Ectodermal cell (in vitro differentiated cells): ENCODE measurements around the gene MECP2. TPM values are rescaled to one million over a fixed set of nuclear protein-coding genes. Genes with fewer than 3 reads are reported as not detected.
A peak's percentile ranks its signal among the peaks of the same experiment; 100 is the strongest.
"Not testable (repeated sequence)": the region's sequence is repeated elsewhere in the genome, so short reads cannot be mapped to it uniquely, and the experiment has no call there.

Source experiments
- H3K27ac ChIP-seq: 2 replicates; pipeline ENCODE4 v1.7.0; 2013; ENCODE audit warnings: mild to moderate bottlenecking, low read depth, low read length; ENCODE audit not compliant: insufficient read depth, poor library complexity, severe bottlenecking
- H3K27me3 ChIP-seq: 2 replicates; pipeline ENCODE4 v1.7.0; 2013; ENCODE audit warnings: mild to moderate bottlenecking, low read length; ENCODE audit not compliant: insufficient read depth, control insufficient read depth, poor library complexity, severe bottlenecking
- H3K36me3 ChIP-seq: one replicate; pipeline ENCODE4 v1.7.0; 2013; ENCODE audit warnings: low read length; ENCODE audit not compliant: control insufficient read depth, insufficient read depth
- H3K4me1 ChIP-seq: one replicate; pipeline ENCODE4 v1.7.0; 2013; ENCODE audit warnings: low read length; ENCODE audit not compliant: control insufficient read depth, insufficient read depth
- H3K4me3 ChIP-seq: 2 replicates; pipeline ENCODE4 v1.7.0; 2013; ENCODE audit warnings: low read depth, low read length, control low read depth; ENCODE audit not compliant: insufficient read depth
- H3K9me3 ChIP-seq: 2 replicates; pipeline ENCODE4 v1.7.0; 2013; ENCODE audit warnings: mild to moderate bottlenecking, low read length, moderate library complexity; ENCODE audit not compliant: control insufficient read depth
- WGBS, 2 experiments: methylation state at CpG; one replicate each; pipeline ENCODE4 v1.1.7; 2013; ENCODE audit warnings: missing lambda C conversion rate in 2 of 2; 5-methylcytosine and 5-hydroxymethylcytosine counted together
- polyA plus RNA-seq, 4 experiments: library from polyadenylated mRNA; stranded (reverse); fragments of 50-300 nt; gene quantifications; one replicate each; pipeline ENCODE4 v1.2.3, GENCODE V29; 2013

MECP2 gene
- polyA plus RNA-seq (2013, experiment 1 of 4): 37.3 TPM
- 36.0 TPM for polyA plus RNA-seq (2013, experiment 2 of 4)
- 24.2 TPM for polyA plus RNA-seq (2013, experiment 3 of 4)
- polyA plus RNA-seq (2013, experiment 4 of 4): 26.7 TPM

- Histone ChIP-seq H3K27me3 (no peaks in the 10 kb centered on the region), H3K27ac (peak within 1 kb of the TSS; percentile 83), H3K4me3 (peak within 1 kb of the TSS; percentile 65), H3K4me1 (peaks cover 15% of the 10 kb centered on the region), H3K9me3 (no peaks in the 10 kb centered on the region), H3K36me3 (no peaks in the 10 kb centered on the region)
- 9 to 10% methylated on average over 75 of the region's 75 CpGs for WGBS, 2 experiments
These were observed at the start of gene MECP2 for GRCh38 chrX:154097589-154098541. Gene MECP2, minus strand, starts transcription at chrX:154097717.

- H3K9me3 ChIP-seq, H3K4me1 ChIP-seq, H3K27ac ChIP-seq, H3K4me3 ChIP-seq, H3K27me3 ChIP-seq, H3K36me3 ChIP-seq: not testable (repeated sequence)
- 92 to 98% methylated on average over 8 of the region's 15 CpGs for WGBS, 2 experiments
These were observed 46.5 kb upstream of the MECP2 start, which contains the start of gene OPN1LW for GRCh38 chrX:154144010-154144409. Gene OPN1LW, plus strand, starts transcription at chrX:154144243. Its CDS starts 41 bp downstream, at chrX:154144284.

GRCh38 chrX:154142950-154143745, 45.6 kb upstream of the MECP2 start:
- Histone ChIP-seq H3K4me1 (no peaks in the 10 kb centered on the region), H3K27ac (no peak overlapping the region), H3K27me3 (no peaks in the 10 kb centered on the region), H3K36me3 (no peaks in the 10 kb centered on the region), H3K4me3 (no peak overlapping the region), H3K9me3 (no peaks in the 10 kb centered on the region)
- WGBS, 2 experiments: 96% methylated on average over 22 to 23 of the region's 23 CpGs

GRCh38 chrX:154142386-154142785, 44.9 kb upstream of the MECP2 start:
- Histone ChIP-seq H3K27ac (no peak overlapping the region), H3K27me3 (no peaks in the 10 kb centered on the region), H3K4me1 (no peaks in the 10 kb centered on the region), H3K9me3 (no peaks in the 10 kb centered on the region), H3K36me3 (no peaks in the 10 kb centered on the region), H3K4me3 (no peak overlapping the region)
- WGBS, 2 experiments: 95% methylated on average over 8 of the region's 8 CpGs

GRCh38 chrX:154140742-154141141, 43.2 kb upstream of the MECP2 start:
- 89 to 95% methylated on average over 10 of the region's 10 CpGs for WGBS, 2 experiments
- Histone ChIP-seq H3K27ac (no peak overlapping the region), H3K9me3 (no peaks in the 10 kb centered on the region), H3K36me3 (no peaks in the 10 kb centered on the region), H3K4me1 (no peaks in the 10 kb centered on the region), H3K27me3 (peaks cover 7% of the 10 kb centered on the region), H3K4me3 (no peak overlapping the region)

GRCh38 chrX:154140206-154140605, 42.7 kb upstream of the MECP2 start:
- H3K27ac ChIP-seq: no peak overlapping the region
- H3K27me3 ChIP-seq: peaks cover 10% of the 10 kb centered on the region
- H3K9me3 ChIP-seq: no peaks in the 10 kb centered on the region
- 95 to 97% methylated on average over 11 to 12 of the region's 12 CpGs for WGBS, 2 experiments
- H3K36me3 ChIP-seq: no peaks in the 10 kb centered on the region
- no peak overlapping the region for H3K4me3 ChIP-seq
- H3K4me1 ChIP-seq: no peaks in the 10 kb centered on the region

- Histone ChIP-seq H3K4me3 (no peak overlapping the region), H3K27ac (no peak overlapping the region)
These were observed 41.3 kb upstream of the MECP2 start for GRCh38 chrX:154138857-154139256.

GRCh38 chrX:154136627-154137161, 39.2 kb upstream of the MECP2 start:
- H3K36me3 ChIP-seq: no peaks in the 10 kb centered on the region
- H3K27ac ChIP-seq: no peak overlapping the region
- no peaks in the 10 kb centered on the region for H3K4me1 ChIP-seq
- no peaks in the 10 kb centered on the region for H3K9me3 ChIP-seq
- peaks cover 10% of the 10 kb centered on the region for H3K27me3 ChIP-seq
- WGBS, 2 experiments: 1 to 2% methylated on average over 44 of the region's 44 CpGs
- no peak overlapping the region for H3K4me3 ChIP-seq

More at GRCh38 chrX:154138857-154139256, 41.3 kb upstream of the MECP2 start:
- 89 to 92% methylated on average over 10 of the region's 10 CpGs for WGBS, 2 experiments
- no peaks in the 10 kb centered on the region for H3K36me3 ChIP-seq
- H3K9me3 ChIP-seq: no peaks in the 10 kb centered on the region
- H3K27me3 ChIP-seq: peaks cover 10% of the 10 kb centered on the region
- H3K4me1 ChIP-seq: no peaks in the 10 kb centered on the region

- Histone ChIP-seq H3K4me3 (no peak overlapping the region), H3K27me3 (peaks cover 10% of the 10 kb centered on the region), H3K27ac (no peak overlapping the region), H3K36me3 (no peaks in the 10 kb centered on the region), H3K4me1 (no peaks in the 10 kb centered on the region), H3K9me3 (no peaks in the 10 kb centered on the region)
- 87 to 93% methylated on average over 6 to 7 of the region's 7 CpGs for WGBS, 2 experiments
These were observed 38.1 kb upstream of the MECP2 start for GRCh38 chrX:154135458-154136229.
